G401 (cell line): ENCODE measurements around the gene ADSL. TPM values are rescaled to one million over a fixed set of nuclear protein-coding genes. Genes with fewer than 3 reads are reported as not detected.

Experiments used
- DNase-seq: peaks from one replicate; pipeline ENCODE4 v3.0.0-alpha.2; 2015; ENCODE audit warnings: low spot score
- in situ Hi-C: cut with HindIII; loops from 2 replicates; pipeline ENCODE4 v1.10.0; 2016; ENCODE audit warnings: low sequenced_read_pairs, mixed read lengths
- total RNA-seq: library from RNA; depleted of rRNA; stranded (reverse); fragments of >200 nt; shearing (Covaris generic); gene quantifications from 2 replicates; pipeline ENCODE4 v1.2.3, GENCODE V29; 2014

The ADSL gene
- total RNA-seq, 1 experiment from 2014 or later: 285 TPM

DNA sequence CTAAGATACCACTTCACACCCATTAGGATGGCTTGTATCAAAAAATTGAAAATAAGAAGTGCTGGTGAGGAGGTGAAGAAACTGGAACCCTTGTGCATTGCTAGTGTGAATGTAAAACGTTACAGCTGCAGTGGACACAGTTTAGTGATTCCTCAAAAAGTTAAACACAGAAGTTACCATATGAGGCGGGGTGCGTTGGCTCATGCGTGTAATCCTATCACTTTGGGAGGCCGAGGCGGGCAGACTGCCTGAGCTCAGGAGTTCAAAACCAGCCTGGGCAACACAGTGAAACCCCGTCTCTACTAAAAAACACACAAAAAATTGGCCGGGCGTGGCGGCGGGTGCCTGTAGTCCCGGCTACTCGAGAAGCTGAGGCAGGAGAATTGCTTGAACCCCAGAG lies 67.6 kb downstream of the ADSL start:
- DNase-seq: no peak
- in situ Hi-C loops: no loop called here

DNA sequence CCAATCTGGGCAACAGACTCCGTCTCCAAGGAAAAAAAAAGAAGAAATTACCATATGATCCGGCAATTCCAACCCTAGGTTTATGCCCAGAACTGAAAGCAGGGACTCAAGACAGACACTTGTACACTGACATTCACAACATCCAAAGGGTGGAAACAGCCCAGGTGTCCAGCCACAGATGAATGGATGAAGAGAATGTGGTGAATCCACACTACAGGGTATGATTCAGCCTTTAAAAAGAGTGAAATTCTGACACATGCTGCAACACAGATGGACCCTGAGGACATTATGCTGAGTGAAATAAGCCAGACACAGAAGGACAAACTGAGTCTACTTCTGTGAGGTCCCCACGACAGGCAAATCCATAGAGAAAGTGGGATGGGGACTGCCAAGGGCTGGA lies 68.0 kb downstream of the ADSL start:
- in situ Hi-C loops: no loop called here
- no peak for DNase-seq

DNA sequence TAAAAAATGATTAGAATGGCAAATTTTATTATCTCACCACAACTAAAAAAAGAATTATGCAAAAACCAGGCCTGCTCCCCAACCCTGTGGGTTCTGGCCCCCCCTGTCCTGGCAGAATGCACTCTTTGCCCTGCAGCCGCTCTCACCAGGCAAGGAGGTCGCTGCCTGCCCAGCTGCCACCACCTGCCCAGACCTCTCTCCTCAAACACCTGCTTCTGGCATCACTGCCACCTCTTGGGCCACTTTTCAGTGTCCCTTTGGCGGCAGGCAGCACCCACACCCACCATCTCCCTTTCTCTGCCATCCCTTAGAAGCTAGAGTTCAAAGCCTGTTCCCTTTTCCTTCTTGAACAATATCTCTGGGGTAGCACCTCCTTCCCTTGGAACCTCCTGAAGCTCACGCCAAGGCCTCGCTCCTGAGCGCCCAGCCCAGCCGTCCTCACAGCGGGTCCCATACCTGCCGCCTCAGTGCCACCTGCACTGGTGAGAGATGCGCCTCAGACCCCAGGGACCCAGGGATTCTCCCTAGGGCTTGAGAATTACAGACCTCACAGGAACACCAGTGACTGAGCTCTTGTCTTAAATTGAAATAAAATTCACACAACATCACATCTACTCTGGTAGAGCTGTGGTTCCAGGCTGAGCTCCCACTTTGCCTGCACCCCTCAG lies 68.7 kb downstream of the ADSL start:
- no peak for DNase-seq
- in situ Hi-C loops: no loop called here

DNA sequence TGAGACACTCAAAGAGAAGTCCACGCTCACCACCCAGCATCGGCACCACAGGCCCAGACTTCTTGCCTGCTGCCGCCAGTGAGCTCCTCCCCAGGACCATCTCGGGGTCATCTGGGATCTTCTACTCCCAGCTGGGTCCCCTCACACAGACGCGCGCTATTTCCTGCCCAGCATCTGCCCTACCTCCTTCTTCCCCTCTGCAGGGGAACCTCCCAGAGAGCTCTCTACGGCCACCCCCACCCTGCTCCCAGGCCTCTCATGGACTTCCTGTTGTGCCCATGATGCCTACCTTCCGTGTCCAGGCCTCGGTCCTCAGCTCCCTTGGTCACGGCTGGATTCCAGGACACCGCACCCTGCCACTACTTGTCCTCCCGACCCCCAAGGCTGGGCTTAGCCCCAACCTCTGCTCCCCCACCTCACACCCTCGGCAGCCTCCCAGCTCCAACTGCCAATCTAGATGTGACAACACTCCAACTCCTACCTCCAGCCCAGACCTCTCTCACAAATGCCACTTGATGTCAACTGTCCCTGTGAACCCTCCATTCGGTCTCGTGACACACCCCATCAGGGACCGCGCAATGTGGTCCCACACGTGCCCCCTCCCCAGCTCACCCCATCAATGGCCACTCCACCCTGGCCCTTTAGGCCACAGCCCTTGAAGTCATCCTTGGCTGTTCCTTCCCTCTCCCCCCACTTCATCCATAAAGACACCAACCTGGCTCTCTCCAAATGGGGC lies 69.4 kb downstream of the ADSL start:
- DNase-seq: no peak
- in situ Hi-C loops: no loop called here

DNA sequence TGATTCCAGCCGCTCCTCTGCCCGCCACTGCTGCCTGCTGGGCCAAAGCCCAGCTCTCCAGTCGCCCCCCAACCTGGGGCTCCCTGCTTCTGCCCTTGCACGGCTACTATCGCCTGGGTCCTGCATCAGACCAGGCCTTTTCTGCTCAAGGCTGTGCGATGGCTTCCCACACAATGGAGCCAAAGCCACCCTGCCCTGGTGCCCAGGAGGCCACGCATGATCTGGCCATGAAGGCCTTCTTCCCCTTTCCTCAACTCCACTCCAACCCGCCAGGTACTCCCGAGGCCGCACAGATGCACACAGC lies 69.9 kb downstream of the ADSL start:
- no peak for DNase-seq
- in situ Hi-C loops: no loop called here

DNA sequence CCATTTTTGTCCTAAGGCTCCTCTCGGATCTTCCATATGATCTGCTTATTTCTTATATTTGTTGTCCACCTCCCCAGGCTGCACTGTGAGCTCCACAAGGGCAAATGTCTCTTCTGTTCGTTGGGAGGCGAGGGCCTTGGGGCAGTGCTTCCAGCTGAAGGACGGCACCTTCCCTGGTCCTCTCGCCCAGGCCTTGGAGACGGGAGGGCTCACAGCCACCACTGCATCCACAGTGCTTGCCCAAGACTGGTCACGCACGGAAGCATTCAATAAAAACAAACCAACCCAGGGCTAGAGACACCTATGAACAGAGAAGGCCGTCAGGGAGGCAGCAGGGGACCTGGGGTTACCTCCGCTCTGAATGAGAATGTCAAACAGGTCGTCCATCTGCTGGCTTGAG lies 70.3 kb downstream of the ADSL start:
- no peak for DNase-seq
- in situ Hi-C loops: no loop called here

DNA sequence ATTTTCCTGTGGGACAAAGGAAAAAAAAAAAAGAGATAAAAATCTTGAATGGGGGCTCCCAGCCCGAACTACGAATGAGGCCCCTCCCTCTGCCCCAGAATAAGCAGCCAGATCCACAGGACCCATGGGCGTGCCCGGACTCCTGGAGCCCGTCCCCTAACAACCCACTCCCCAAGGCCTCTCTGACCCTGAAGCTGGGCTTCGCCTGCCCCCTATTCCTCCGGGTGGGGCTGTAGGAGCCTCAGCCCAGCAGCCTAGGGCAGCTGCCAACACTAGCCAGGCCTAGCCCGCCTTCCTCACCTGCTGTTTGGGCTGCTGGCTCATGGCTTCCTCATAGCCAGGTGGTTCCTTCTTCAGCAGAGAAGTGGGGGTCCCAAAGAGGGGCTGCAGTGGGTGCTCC lies 70.7 kb downstream of the ADSL start:
- in situ Hi-C loops: no loop called here
- no peak for DNase-seq

DNA sequence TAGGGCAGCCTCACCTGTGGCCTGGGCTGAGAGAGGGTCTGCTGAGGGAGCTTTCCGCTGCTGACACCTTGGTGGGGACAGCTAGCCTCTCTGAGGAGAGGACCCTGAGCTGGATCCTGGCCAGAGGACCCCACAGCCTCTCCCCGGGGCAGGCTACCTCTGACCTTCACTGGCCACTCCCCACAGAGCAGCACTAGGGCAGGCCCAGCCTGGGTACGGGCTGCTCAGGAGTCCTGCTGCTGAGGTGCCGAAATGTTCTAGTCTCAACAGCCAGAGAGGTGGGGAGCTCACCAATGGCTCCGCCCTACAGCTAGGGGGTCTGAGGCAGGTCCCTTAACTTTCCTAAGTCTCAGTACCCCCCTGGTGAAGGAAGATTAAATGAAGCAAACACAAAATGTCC lies 71.6 kb downstream of the ADSL start:
- in situ Hi-C loops: no loop called here
- DNase-seq: no peak

DNA sequence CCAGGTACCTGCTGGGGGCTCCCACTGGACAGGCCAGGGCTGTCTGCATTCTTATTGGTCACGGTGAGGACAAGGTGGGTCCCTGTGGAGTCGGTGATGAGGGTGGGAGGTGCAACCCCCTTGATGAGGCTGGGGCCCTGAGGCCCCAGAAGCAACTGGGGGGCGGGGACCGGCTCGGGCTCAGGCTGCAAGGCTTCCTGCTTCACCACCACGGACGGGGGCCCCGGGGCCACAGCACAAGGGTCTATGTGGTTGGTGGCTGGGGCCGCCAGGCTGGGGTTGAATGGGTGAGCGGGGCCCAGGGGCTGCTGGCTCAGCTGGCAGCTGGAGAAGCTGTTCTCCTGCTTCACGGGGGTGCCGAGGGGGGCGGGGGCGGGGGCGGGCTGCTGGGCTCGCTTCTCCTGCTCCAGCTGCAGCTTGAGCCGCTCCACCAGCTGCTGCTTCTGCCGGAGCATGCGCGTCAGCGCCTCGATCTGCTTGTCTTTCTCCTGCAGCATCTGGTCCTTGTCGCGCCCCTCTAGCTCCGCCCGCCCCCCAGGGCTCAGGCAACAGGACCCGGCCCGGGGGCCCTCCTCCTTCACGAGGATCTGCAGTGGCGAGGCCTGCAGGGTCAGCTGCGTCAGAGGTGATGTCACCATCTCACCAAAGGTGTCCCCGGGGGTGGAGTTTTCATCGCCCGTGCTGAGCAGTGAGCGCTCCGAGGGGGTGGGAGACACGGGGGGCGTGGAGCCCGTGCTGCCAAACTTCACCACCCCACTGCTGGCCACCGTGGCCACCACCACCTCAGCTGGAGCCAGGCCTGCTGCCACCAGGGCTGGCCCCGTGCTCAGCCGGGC lies 72.3 kb downstream of the ADSL start:
- no peak for DNase-seq
- in situ Hi-C loops: no loop called here

DNA sequence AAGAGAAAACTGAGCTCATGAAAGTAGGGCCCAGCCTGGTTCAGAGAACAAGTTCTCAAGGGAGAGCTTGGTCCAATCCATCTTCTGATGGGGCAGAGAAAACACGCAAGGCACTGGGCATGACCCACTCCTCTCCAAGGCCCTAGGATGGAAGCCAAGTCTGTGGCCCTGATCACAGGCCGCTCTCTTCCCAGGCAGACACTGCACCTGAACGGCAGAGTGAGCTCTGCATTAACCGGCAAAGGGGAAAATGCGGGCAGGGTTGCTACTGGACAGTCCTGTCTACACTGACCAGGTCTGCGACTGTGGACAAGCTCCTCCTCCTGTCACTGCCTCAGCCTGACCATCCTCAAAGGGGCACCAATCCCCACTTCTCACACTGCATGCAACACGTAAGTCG lies 73.4 kb downstream of the ADSL start:
- DNase-seq: no peak
- in situ Hi-C loops: no loop called here

DNA sequence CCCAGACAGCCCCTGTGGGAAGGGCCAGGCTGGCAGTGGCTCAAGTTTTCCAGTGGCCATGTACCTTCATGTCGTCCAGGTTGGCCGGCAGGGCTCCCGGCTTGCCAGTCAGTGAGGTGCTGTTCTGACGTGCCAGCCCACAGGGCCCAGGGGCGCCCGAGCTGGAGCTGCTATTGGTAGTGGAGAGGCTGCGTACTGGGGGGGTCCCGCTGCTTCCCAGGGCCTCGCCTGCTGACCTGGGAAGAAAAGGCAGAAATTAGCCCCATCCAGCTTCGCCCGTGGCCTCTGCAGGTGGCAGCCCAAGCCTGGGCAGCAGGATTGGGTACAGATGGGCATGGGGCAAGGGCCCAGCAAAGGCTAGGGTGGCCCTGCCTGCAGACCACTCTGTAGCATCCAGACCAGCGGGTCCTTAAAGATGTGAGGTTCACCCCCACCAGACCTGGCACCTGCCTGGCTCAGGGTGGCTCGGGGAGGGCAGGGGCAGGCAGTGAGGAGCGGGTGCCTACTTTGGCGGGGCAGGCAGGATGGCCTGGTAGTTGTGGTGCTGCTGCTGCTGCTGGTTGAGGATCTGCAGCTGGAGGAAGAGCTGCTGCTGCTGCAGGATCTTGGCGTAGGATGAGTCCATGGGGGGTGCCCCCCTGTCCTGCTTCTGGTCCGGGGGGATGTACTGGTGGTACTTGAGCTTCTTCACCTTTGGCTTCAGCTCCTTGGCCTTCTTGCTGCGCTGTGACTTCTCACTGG lies 74.2 kb downstream of the ADSL start:
- in situ Hi-C loops: no loop called here
- DNase-seq: no peak

DNA sequence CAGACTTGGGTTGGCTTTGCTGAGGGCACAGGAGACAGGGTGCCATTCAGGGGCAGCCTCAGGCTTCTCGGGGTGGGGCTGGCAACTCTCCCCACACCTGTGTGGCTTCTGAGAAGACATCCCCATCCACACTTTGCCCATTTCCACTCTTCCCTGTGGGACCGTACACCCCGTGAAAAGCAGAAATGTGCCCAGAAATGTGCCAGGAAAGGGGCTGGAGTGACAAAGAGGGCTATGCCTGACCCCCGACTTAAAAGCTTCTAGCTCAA lies 74.7 kb downstream of the ADSL start:
- in situ Hi-C loops: no loop called here
- DNase-seq: no peak

DNA sequence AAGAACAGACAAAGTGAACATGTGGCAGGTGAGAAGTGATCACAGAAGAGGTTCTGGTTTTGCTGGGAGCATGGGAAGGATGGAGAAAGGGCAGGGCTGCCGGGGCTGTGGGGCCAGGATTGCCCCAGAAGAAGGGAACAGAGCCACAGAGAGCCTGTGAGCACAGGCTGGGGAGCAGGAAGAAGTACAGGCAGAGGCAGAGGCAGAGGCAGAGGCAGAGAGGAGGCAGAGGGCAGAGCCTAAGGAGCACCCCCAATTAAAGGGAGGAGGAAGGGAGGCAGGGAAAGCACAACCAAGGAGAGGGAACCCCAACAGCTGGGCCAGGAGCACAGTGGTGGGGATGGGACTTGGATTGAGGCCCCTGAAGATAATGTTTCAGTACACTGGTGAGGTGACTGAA lies 75.6 kb downstream of the ADSL start:
- in situ Hi-C loops: no loop called here
- no peak for DNase-seq

DNA sequence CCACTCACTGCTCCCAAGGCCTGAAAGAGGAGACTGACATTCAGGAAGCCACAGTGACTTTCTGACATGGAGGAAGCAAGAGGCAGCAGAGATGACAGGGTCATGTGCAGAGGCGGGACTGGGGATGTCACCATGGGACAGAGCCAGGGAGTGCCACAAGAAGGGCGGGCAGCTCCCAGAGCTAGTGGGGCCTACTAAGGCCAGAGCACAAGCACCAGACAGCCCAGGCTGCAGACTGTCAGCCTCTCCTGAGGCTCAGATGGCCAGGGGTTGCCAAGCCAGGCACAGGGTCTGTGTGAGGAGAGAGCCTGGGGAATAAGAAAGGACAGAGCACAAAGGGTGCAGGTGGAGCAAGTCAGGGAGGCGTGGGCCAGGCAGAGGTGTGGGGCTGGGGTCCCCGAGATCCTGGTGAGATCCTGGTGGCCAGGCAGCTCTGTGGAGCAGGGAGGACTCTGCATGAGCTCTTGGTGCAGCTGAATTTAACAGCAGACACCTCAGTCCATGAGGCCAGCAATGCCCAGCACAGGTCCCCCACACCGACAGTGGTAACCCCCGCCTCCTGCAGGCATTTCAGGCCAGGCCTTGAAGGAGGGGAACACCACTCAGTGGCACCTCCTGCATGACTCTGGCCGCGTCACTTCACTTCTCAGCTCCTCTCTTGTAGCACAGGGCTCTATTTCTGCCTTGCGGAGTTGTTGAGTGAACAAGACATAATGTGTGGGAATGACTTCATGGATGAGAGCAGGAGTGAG lies 76.4 kb downstream of the ADSL start:
- in situ Hi-C loops: no loop called here
- no peak for DNase-seq

DNA sequence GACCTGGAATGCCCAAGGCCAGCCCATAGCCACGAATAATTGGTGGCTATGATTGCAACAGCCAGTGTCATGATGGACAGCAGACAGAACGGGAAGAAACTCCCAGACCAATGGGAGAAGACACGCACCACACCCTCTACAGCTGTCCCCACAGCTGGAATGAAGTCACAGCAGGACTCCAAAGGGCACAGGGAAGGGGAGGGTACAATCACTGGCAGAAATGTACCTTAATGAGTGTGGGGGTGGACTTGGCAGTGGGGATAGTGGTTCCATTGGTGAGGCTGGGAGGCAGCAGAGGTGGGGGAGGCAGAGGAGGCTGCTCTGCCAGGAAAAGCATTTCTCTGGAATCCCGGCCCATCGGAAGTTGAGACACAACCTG lies 77.0 kb downstream of the ADSL start:
- in situ Hi-C loops: no loop called here
- no peak for DNase-seq

DNA sequence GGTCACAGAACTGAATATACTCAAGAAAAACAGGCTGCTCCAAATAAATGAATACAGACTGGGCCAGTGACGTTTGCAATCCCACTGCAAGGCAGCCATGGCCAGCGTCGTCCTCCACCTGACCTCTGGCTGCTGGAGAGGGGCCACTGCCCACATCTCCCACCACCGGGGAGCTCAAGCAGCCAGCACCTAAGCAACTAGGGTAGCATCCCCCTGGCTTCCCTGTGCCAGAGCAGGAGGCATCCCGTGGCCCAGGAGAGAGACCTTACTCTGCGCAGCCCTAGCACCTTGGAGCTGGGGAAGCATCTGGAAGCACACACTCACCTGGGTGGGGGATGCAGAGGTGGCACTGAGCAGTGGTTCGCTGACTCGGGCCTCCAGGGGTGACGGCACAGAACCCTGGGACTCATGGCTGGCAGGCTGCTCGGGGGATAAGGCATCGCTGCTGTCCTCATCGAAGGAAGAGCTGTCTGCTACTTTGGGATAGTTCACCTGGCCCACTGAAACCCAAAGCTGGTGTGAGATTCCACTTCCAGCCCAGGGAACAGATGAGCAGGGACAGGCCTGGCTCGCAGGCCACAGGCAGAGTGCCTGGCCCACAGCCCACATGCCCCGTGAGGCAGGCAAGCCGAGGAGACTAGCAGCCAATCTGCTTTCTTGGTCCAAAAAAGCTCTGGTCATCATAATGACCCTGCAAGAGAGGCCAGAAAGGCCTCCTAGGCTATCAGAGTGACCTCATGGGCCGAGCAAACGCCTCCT lies 77.8 kb downstream of the ADSL start:
- in situ Hi-C loops: no loop called here
- DNase-seq: peak; percentile 38

DNA sequence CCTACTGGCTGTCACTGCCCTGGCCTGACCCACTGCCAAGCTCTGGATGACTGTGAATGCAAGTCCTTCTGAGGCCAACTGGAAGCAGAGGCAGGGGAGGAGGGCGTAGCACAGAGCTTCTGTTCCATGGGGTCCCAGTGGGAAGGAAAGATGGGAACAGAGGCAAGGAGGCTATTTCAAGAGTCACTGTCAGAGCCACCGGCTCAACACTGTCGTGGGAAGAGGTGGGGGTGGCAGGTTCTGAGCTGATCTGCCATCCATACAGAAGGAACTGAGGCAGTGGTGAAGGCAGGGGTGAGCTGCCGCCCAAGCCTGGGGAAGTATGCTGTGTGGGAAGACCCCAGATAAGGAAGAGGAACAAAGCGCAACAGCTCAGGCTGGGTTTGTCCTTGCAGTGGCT lies 78.8 kb downstream of the ADSL start:
- DNase-seq: no peak
- in situ Hi-C loops: no loop called here

DNA sequence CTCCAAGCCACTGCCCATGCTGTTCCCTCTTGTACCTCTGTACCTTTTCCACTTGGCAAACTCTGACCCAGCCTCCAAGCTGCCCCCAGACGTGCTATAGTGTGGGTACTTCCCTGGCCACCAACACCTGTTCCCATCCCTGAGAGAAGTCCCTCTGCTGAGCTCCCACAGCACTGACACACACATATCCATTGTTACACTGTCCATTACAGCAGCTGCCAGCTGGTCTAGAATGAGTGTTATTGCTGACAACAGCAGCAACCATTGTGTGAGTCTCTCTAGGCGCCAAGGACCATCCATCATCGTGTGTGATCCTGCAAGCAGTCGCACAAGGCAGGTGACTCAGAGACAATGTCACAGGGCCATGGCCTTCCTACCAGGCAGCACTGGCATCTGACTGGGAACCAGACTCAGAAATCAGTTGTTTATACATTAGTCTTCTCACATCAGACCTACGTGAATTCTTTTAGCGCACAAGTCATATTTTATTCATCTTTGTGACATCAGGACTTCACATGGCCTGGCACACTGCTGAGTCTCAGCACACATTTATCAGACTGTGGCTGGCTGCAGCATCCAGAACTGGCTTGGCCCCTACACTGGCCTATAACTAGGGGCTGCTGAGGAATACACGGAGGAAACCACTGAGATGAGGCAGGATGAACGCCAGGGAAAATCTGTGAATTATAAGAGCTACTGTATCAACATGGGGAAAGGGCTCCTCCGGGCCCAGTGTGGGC lies 80.5 kb downstream of the ADSL start:
- in situ Hi-C loops: no loop called here
- DNase-seq: no peak
